ENCODE results near the gene MMP23B. TPM values are rescaled to one million over a fixed set of nuclear protein-coding genes. Genes with fewer than 3 reads are reported as not detected.

MMP23B gene
- total RNA-seq, 1 experiment from 2014 or later, result 0.67 TPM

GRCh38 chr1:1616045-1616790 is 15.8 kb upstream of the MMP23B start:
- Histone ChIP-seq H3K4me1 (ENCODE audit: insufficient read depth, low read length, poor library complexity, severe bottlenecking) (peaks cover 7% of the 10 kb centered on the region), H3K27me3 (replicated peaks; ENCODE audit: insufficient read depth, low read depth, low read length, poor library complexity) (no peaks in the 10 kb centered on the region), H3K36me3 (ENCODE audit: insufficient read depth, low read length, poor library complexity, severe bottlenecking) (no peaks in the 10 kb centered on the region), H3K9me3 (ENCODE audit: low read depth, low read length, poor library complexity, severe bottlenecking) (no peaks in the 10 kb centered on the region), H3K27ac (ENCODE audit: low read depth, low read length, poor library complexity, severe bottlenecking) (peak overlapping the region; percentile 100), H3K4me3 (ENCODE audit: low read depth, low read length, poor library complexity, severe bottlenecking) (peak overlapping the region; percentile 90)
- intact Hi-C loops (cut with micrococcal nuclease; ENCODE audit: unreplicated experiment), result no loop called here
- no TSS peak for BruUV-seq (replicated peaks)
- ChIA-PET CTCF (no interaction called here), POLR2A (ENCODE audit: low non-redundant PET) (interaction anchor here (0.6 kb wide), 1 partner anchor 15 kb away, joined by 4 read pairs; no protein-coding TSS in a partner anchor)
- TF ChIP-seq CTCF (conservative IDR thresholded peaks at IDR 0.05; ENCODE audit: low read depth, low read length) (no peak), EZH2 (IDR thresholded peaks at IDR 0.05; ENCODE audit: borderline replicate concordance, low read depth, low read length, poor library complexity, severe bottlenecking) (no peak)
- no peak for DNase-seq (ENCODE audit: low spot score)

GRCh38 chr1:1616838-1617237 is 15.1 kb upstream of the MMP23B start:
- intact Hi-C loops (cut with micrococcal nuclease; ENCODE audit: unreplicated experiment), result no loop called here
- DNase-seq (ENCODE audit: low spot score), result no peak
- no peak for TF ChIP-seq EZH2 (IDR thresholded peaks at IDR 0.05; ENCODE audit: borderline replicate concordance, low read depth, low read length, poor library complexity, severe bottlenecking)
- no TSS peak for BruUV-seq (replicated peaks)
- Histone ChIP-seq H3K9me3 (ENCODE audit: low read depth, low read length, poor library complexity, severe bottlenecking) (no peaks in the 10 kb centered on the region), H3K4me1 (ENCODE audit: insufficient read depth, low read length, poor library complexity, severe bottlenecking) (peaks cover 7% of the 10 kb centered on the region), H3K4me3 (ENCODE audit: low read depth, low read length, poor library complexity, severe bottlenecking) (peak overlapping the region; percentile 90), H3K27ac (ENCODE audit: low read depth, low read length, poor library complexity, severe bottlenecking) (peak overlapping the region; percentile 100), H3K36me3 (ENCODE audit: insufficient read depth, low read length, poor library complexity, severe bottlenecking) (no peaks in the 10 kb centered on the region), H3K27me3 (replicated peaks; ENCODE audit: insufficient read depth, low read depth, low read length, poor library complexity) (no peaks in the 10 kb centered on the region)
- CTCF ChIA-PET, result no interaction called here
- POLR2A ChIA-PET (ENCODE audit: low non-redundant PET), result no interaction called here

GRCh38 chr1:1617516-1617915 is 14.5 kb upstream of the MMP23B start:
- ChIA-PET POLR2A (ENCODE audit: low non-redundant PET) (no interaction called here), CTCF (no interaction called here)
- DNase-seq (ENCODE audit: low spot score), result no peak
- TSS peak; percentile 51 for BruUV-seq (replicated peaks)
- no peak for TF ChIP-seq EZH2 (IDR thresholded peaks at IDR 0.05; ENCODE audit: borderline replicate concordance, low read depth, low read length, poor library complexity, severe bottlenecking)
- TF ChIP-seq CTCF (conservative IDR thresholded peaks at IDR 0.05; ENCODE audit: low read depth, low read length), result no peak
- no peaks in the 10 kb centered on the region for H3K36me3 ChIP-seq (ENCODE audit: insufficient read depth, low read length, poor library complexity, severe bottlenecking)
- intact Hi-C loops (cut with micrococcal nuclease; ENCODE audit: unreplicated experiment), result no loop called here
- H3K9me3 ChIP-seq (ENCODE audit: low read depth, low read length, poor library complexity, severe bottlenecking), result no peaks in the 10 kb centered on the region
- peaks cover 7% of the 10 kb centered on the region for H3K4me1 ChIP-seq (ENCODE audit: insufficient read depth, low read length, poor library complexity, severe bottlenecking)
- no peak overlapping the region for H3K4me3 ChIP-seq (ENCODE audit: low read depth, low read length, poor library complexity, severe bottlenecking)
- no peak overlapping the region for H3K27ac ChIP-seq (ENCODE audit: low read depth, low read length, poor library complexity, severe bottlenecking)
- H3K27me3 ChIP-seq (replicated peaks; ENCODE audit: insufficient read depth, low read depth, low read length, poor library complexity), result no peaks in the 10 kb centered on the region

GRCh38 chr1:1617925-1618324 is 14.0 kb upstream of the MMP23B start:
- no peak for TF ChIP-seq EZH2 (IDR thresholded peaks at IDR 0.05; ENCODE audit: borderline replicate concordance, low read depth, low read length, poor library complexity, severe bottlenecking)
- TF ChIP-seq CTCF (conservative IDR thresholded peaks at IDR 0.05; ENCODE audit: low read depth, low read length), result no peak
- Histone ChIP-seq H3K36me3 (ENCODE audit: insufficient read depth, low read length, poor library complexity, severe bottlenecking) (no peaks in the 10 kb centered on the region), H3K27me3 (replicated peaks; ENCODE audit: insufficient read depth, low read depth, low read length, poor library complexity) (no peaks in the 10 kb centered on the region), H3K4me1 (ENCODE audit: insufficient read depth, low read length, poor library complexity, severe bottlenecking) (peaks cover 7% of the 10 kb centered on the region), H3K4me3 (ENCODE audit: low read depth, low read length, poor library complexity, severe bottlenecking) (no peak overlapping the region), H3K9me3 (ENCODE audit: low read depth, low read length, poor library complexity, severe bottlenecking) (no peaks in the 10 kb centered on the region), H3K27ac (ENCODE audit: low read depth, low read length, poor library complexity, severe bottlenecking) (no peak overlapping the region)
- no peak for DNase-seq (ENCODE audit: low spot score)
- POLR2A ChIA-PET (ENCODE audit: low non-redundant PET), result no interaction called here
- intact Hi-C loops (cut with micrococcal nuclease; ENCODE audit: unreplicated experiment), result no loop called here
- CTCF ChIA-PET, result no interaction called here
- no TSS peak for BruUV-seq (replicated peaks)
